Measurements from ENCODE around the gene NSUN6.
A peak's percentile ranks its signal among the peaks of the same experiment; 100 is the strongest.

NSUN6 gene

DNA sequence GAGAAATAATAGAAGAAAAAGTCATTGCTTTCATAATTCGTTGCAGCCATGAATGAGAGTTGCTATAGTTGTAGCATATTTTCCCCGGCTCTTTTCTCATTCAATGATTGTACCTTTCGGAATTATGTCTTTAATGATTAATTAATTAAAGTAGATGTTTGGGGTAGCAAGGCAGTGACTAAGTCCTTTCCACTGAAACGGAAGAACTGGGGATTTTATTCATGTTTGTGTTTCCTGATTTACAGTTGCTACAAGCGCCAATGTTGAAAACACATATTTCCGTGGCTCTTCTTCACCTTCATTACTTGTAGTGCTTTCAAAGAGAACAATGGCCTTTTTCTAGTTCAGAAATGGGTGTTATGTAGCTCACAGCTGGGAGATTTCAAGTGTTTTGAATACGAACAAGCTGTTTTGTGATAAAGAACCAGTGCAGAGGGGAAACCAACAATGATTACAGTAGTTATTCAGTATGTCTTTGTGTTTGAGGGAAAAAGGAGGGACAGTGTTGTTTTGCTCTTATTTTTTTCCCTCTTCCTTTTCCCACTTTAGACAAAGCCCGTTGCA is 153.5 kb downstream of the NSUN6 start:
- peak; percentile 30 for DNase-seq
